IMR-90 (cell line): ENCODE data around the gene AREL1. TPM values are rescaled to one million over a fixed set of nuclear protein-coding genes. Genes with fewer than 3 reads are reported as not detected.
A peak's percentile ranks its signal among the peaks of the same experiment; 100 is the strongest.

Source experiments
- ATAC-seq: fragments of 200-7000 bp; cut with Tn5 transposase; 2 replicates; pipeline ENCODE4 v1.9.1; 2020; ENCODE audit warnings: low read depth, mild to moderate bottlenecking, moderate library complexity
- BruUV-seq: library from RNA; stranded (reverse); fragments of 400-500 nt; replicated peaks from 2 replicates; lab custom pipeline; 2021; lab: Mats Ljungman, UMichigan
- CTCF ChIA-PET: fragments of 300-600 bp; formaldehyde crosslinking; extraction: SDS; loops from one replicate; lab custom pipeline; 2021; ENCODE audit warnings: antibody characterized with exemption; lab: Yijun Ruan, JAX
- POLR2A ChIA-PET: fragments of 300-600 bp; sonication (Branson Sonifier 250); formaldehyde crosslinking; loops from one replicate; lab custom pipeline; 2022; ENCODE audit warnings: antibody characterized with exemption; ENCODE audit not compliant: unreplicated experiment; lab: Charles Lee
- DNase-seq: peaks from one replicate; pipeline ENCODE4 v3.0.0; 2013
- H2AFZ ChIP-seq: replicated peaks from 2 replicates; pipeline ENCODE3; 2013; ENCODE audit warnings: low read length, mild to moderate bottlenecking; ENCODE audit not compliant: poor library complexity
- H2AK5ac ChIP-seq: 2 replicates; pipeline ENCODE4 v1.6.1; 2013; ENCODE audit warnings: low read depth, low read length, inconsistent platforms
- H2AK9ac ChIP-seq: replicated peaks from 2 replicates; pipeline ENCODE3; 2013; ENCODE audit warnings: mild to moderate bottlenecking, low read depth, low read length, moderate library complexity; ENCODE audit not compliant: poor library complexity
- H2BK120ac ChIP-seq: 2 replicates; pipeline ENCODE4 v1.6.1; 2013; ENCODE audit warnings: low read depth, low read length, inconsistent platforms
- H2BK15ac ChIP-seq: 3 replicates; pipeline ENCODE4 v1.6.1; 2013; ENCODE audit warnings: low read depth, low read length, inconsistent platforms
- H2BK20ac ChIP-seq: 2 replicates; pipeline ENCODE4 v1.6.1; 2013; ENCODE audit warnings: low read depth, mild to moderate bottlenecking, inconsistent platforms, low read length, moderate library complexity
- H2BK5ac ChIP-seq: 2 replicates; pipeline ENCODE4 v1.6.1; 2013; ENCODE audit warnings: mild to moderate bottlenecking, low read depth, low read length, inconsistent platforms; ENCODE audit not compliant: poor library complexity, severe bottlenecking
- H3K14ac ChIP-seq: replicated peaks from 2 replicates; pipeline ENCODE4 v1.6.1; 2013; ENCODE audit warnings: low read depth, low read length, inconsistent platforms
- H3K18ac ChIP-seq: 2 replicates; pipeline ENCODE4 v1.6.1; 2013; ENCODE audit warnings: low read depth, low read length, control low read depth
- H3K23ac ChIP-seq: 2 replicates; pipeline ENCODE4 v1.6.1; 2013; ENCODE audit warnings: low read depth, low read length, inconsistent platforms
- H3K27ac ChIP-seq: 2 replicates; pipeline ENCODE4 v1.5.1; 2013; ENCODE audit warnings: mild to moderate bottlenecking, control low read depth, low read length; ENCODE audit not compliant: insufficient read depth
- H3K27me3 ChIP-seq: 2 replicates; pipeline ENCODE4 v1.6.1; 2013; ENCODE audit warnings: low read length; ENCODE audit not compliant: control insufficient read depth, insufficient read depth
- H3K36me3 ChIP-seq: 2 replicates; pipeline ENCODE4 v1.6.1; 2013; ENCODE audit warnings: low read length, mixed read lengths; ENCODE audit not compliant: control insufficient read depth, insufficient read depth
- H3K4ac ChIP-seq: 2 replicates; pipeline ENCODE4 v1.6.1; 2013; ENCODE audit warnings: low read depth, low read length, inconsistent platforms
- H3K4me1 ChIP-seq: 2 replicates; pipeline ENCODE4 v1.6.1; 2013; ENCODE audit warnings: low read length, mixed read lengths; ENCODE audit not compliant: control insufficient read depth, insufficient read depth
- H3K4me2 ChIP-seq: 2 replicates; pipeline ENCODE4 v1.6.1; 2013; ENCODE audit warnings: low read depth, mild to moderate bottlenecking, control low read depth, low read length, moderate library complexity
- H3K4me3 ChIP-seq: 2 replicates; pipeline ENCODE4 v1.5.1; 2013; ENCODE audit warnings: low read depth, mild to moderate bottlenecking, control low read depth, low read length, moderate library complexity; ENCODE audit not compliant: insufficient read depth
- H3K56ac ChIP-seq: 2 replicates; pipeline ENCODE4 v1.6.1; 2013; ENCODE audit warnings: low read length, inconsistent platforms; ENCODE audit not compliant: insufficient read depth; ENCODE audit errors: extremely low read depth
- H3K79me1 ChIP-seq, 2 experiments: 2 replicates each; pipeline ENCODE4 v1.6.1; 2013; ENCODE audit warnings: low read length in 2 of 2, inconsistent platforms in 1 of 2, low read depth in 1 of 2
- H3K9ac ChIP-seq: 2 replicates; pipeline ENCODE4 v1.6.1; 2013; ENCODE audit warnings: low read depth, low read length, control low read depth
- H3K9me1 ChIP-seq: 2 replicates; pipeline ENCODE4 v1.6.1; 2013; ENCODE audit warnings: low read length, inconsistent platforms; ENCODE audit not compliant: insufficient read depth
- H3K9me3 ChIP-seq: 2 replicates; pipeline ENCODE4 v1.6.1; 2013; ENCODE audit warnings: low read length; ENCODE audit not compliant: control insufficient read depth, insufficient read depth
- H4K20me1 ChIP-seq: 2 replicates; pipeline ENCODE4 v1.6.1; 2013; ENCODE audit warnings: low read length, inconsistent platforms; ENCODE audit not compliant: insufficient read depth
- H4K5ac ChIP-seq: 2 replicates; pipeline ENCODE4 v1.6.1; 2013; ENCODE audit warnings: mild to moderate bottlenecking, low read depth, low read length, control low read depth
- H4K8ac ChIP-seq, 2 experiments: 2 replicates each; pipeline ENCODE4 v1.6.1; 2013; ENCODE audit warnings: low read depth in 2 of 2, low read length in 2 of 2, control low read depth in 1 of 2, inconsistent platforms in 1 of 2
- H4K91ac ChIP-seq: 2 replicates; pipeline ENCODE4 v1.6.1; 2013; ENCODE audit warnings: low read depth, low read length, inconsistent platforms; ENCODE audit not compliant: insufficient read depth
- BHLHE40 ChIP-seq: fragments of 150-350 bp; IDR thresholded peaks from 2 replicates; pipeline ENCODE4 v1.6.1; 2016; ENCODE audit warnings: mild to moderate bottlenecking, low read depth, low read length
- CHD1 ChIP-seq: IDR thresholded peaks from 2 replicates; pipeline ENCODE4 v1.6.1; 2012; ENCODE audit warnings: low read depth, low read length, improper control_type of control experiment
- MAFK ChIP-seq: IDR thresholded peaks from 2 replicates; pipeline ENCODE4 v1.6.1; 2012; ENCODE audit warnings: low read depth, low read length, improper control_type of control experiment
- MAZ ChIP-seq: IDR thresholded peaks from 2 replicates; pipeline ENCODE4 v1.6.1; 2012; ENCODE audit warnings: low read depth, mild to moderate bottlenecking, low read length, improper control_type of control experiment, moderate library complexity, borderline replicate concordance
- POLR2A ChIP-seq: IDR thresholded peaks from 2 replicates; pipeline ENCODE4 v1.6.1; 2012; ENCODE audit warnings: mild to moderate bottlenecking, low read depth, low read length
- RAD21 ChIP-seq: IDR thresholded peaks from 2 replicates; pipeline ENCODE4 v1.6.1; 2012; ENCODE audit warnings: low read length, improper control_type of control experiment
- WGBS, 2 experiments: methylation state at CpG; one replicate each; pipeline versions ENCODE4 v1.1.5 to v1.1.7; 2013; ENCODE audit warnings: missing lambda C conversion rate in 2 of 2; ENCODE audit not compliant: insufficient read length in 1 of 2; ENCODE audit errors: extremely low coverage in 2 of 2; 5-methylcytosine and 5-hydroxymethylcytosine counted together
- dilution Hi-C: fragments of 300-500 bp; cut with HindIII; formaldehyde crosslinking; loops from one replicate; pipeline ENCODE4 v1.14.3; 2018; ENCODE audit warnings: low sequenced_read_pairs; ENCODE audit not compliant: unreplicated experiment
- in situ Hi-C: fragments of 300-500 bp; cut with MboI; formaldehyde crosslinking; loops from 3 replicates; pipeline ENCODE4 v1.14.3; 2019; ENCODE audit warnings: low sequenced_read_pairs, inconsistent platforms, mixed read lengths
- intact Hi-C: fragments of 100-400 bp; cut with micrococcal nuclease; formaldehyde crosslinking; loops from 2 replicates; pipeline ENCODE4 v1.10.0; 2022
- polyA plus RNA-seq, 3 experiments: library from polyadenylated mRNA; depleted of rRNA; stranded (reverse); fragments of >200 nt; gene quantifications; 2 replicates each; pipeline ENCODE4 v1.2.3, GENCODE V29; 2012; ENCODE audit warnings: low replicate concordance in 1 of 3
- total RNA-seq: library from RNA; depleted of rRNA; stranded (reverse); fragments of >200 nt; gene quantifications from 2 replicates; pipeline ENCODE4 v1.2.3, GENCODE V29; 2012
- TF ChIP-seq, protein P1 (sequence below): fragments of 150-350 bp; IDR thresholded peaks from 2 replicates; pipeline ENCODE4 v1.6.1; 2017; ENCODE audit warnings: mild to moderate bottlenecking, antibody characterized with exemption, low read length, low read depth

The AREL1 gene
- total and polyA plus RNA-seq, 2 of the 4 experiments (the other 2 are of a cell fraction): 30.0 to 39.3 TPM

DNA sequence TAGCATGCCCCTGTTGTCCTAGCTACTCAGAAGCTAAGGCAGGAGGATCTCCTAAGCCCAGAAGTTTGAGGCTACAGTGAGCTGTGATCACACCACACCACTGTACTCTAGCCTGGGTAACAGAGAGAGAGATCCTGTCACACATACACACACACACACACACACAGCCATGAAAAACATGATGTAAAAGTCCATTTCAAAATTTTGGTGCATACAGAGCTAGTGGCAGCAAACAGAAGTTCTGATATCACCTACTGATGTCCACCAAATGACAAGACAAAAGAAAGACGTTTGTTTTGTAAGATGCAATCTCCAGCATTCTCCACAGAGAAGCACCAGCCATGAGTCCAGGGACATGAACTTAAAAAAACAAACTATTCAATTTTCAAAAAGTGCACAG is 15.9 kb downstream of the AREL1 start:
- Histone ChIP-seq H4K91ac (no peak overlapping the region), H3K4me1 (peaks cover 11% of the 10 kb centered on the region), H2BK15ac (no peak overlapping the region; the same call in 2 of the 3 replicates), H3K56ac (no peak overlapping the region; the same call in 1 of the 2 replicates), H3K9ac (no peak overlapping the region), H3K9me1 (peaks cover 25% of the 10 kb centered on the region), H3K79me1 (peaks cover 54 to 79% of the 10 kb centered on the region in 2 experiments), H3K4me2 (peak overlapping the region; percentile 53; the same call in 1 of the 2 replicates), H4K20me1 (peaks cover 31% of the 10 kb centered on the region; the same call in 1 of the 2 replicates), H3K36me3 (no peaks in the 10 kb centered on the region; the same call in 1 of the 2 replicates), H3K18ac (peak overlapping the region; percentile 86; the same call in 1 of the 2 replicates), H3K27ac (no peak overlapping the region; the same call in 1 of the 2 replicates), H2AK9ac (no peak overlapping the region), H2BK120ac (0 out of 2 replicates have a peak overlapping the region, but pooled peaks have one; percentile 13), H3K9me3 (no peaks in the 10 kb centered on the region), H3K27me3 (no peaks in the 10 kb centered on the region), H4K8ac (peak overlapping the region in 1 of 2 experiments; percentile 66; a peak in 2 of 4 replicates), H4K5ac (peak overlapping the region; percentile 27; the same call in 1 of the 2 replicates), H2AK5ac (peak overlapping the region; percentile 85), H2BK20ac (peak overlapping the region; percentile 51; the same call in 1 of the 2 replicates), H3K4ac (peak overlapping the region; percentile 36; the same call in 1 of the 2 replicates), H2AFZ (no peak overlapping the region), H3K23ac (peak overlapping the region; percentile 14; the same call in 1 of the 2 replicates), H3K4me3 (no peak overlapping the region), H3K14ac (peak overlapping the region; percentile 87), H2BK5ac (peak overlapping the region; percentile 73)
- TF ChIP-seq BHLHE40: no peak
- TF ChIP-seq RAD21: no peak
- no peak for TF ChIP-seq MAFK
- TF ChIP-seq, protein P1, sequence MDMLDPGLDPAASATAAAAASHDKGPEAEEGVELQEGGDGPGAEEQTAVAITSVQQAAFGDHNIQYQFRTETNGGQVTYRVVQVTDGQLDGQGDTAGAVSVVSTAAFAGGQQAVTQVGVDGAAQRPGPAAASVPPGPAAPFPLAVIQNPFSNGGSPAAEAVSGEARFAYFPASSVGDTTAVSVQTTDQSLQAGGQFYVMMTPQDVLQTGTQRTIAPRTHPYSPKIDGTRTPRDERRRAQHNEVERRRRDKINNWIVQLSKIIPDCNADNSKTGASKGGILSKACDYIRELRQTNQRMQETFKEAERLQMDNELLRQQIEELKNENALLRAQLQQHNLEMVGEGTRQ: no peak
- TF ChIP-seq POLR2A: no peak
- no peak for TF ChIP-seq MAZ
- no peak for TF ChIP-seq CHD1
- no TSS peak for BruUV-seq
- POLR2A ChIA-PET: no interaction called here
- intact Hi-C loops (no loop called here), dilution Hi-C loops (no loop called here), in situ Hi-C loops (no loop called here)
- ATAC-seq (peak; percentile 24; the same call in 1 of the 2 replicates), DNase-seq (no peak)
- no CpG with 5 or more reads among the region's 1 CpG for WGBS, 2 experiments
- CTCF ChIA-PET: interaction anchor here (0.5 kb wide), 1 partner anchor 20 kb away, joined by 3 read pairs; no protein-coding TSS in a partner anchor
